A549 (cell line): ENCODE measurements around the gene LEF1. TPM values are rescaled to one million over a fixed set of nuclear protein-coding genes. Genes with fewer than 3 reads are reported as not detected.
"Not testable (repeated sequence)": the region's sequence is repeated elsewhere in the genome, so short reads cannot be mapped to it uniquely, and the experiment has no call there.

Source experiments
- ATAC-seq, 2 experiments: fragments of 200-7000 bp in 1 of 2; fragments of >200 bp in 1 of 2; cut with Nextera tagmentation in 1 of 2; cut with Tn5 transposase in 1 of 2; 3 replicates each; pipeline versions ENCODE4 v1.8.0 to v1.9.1; 2018 to 2020; ENCODE audit warnings: mild to moderate bottlenecking in 1 of 2, moderate library complexity in 1 of 2
- CTCF ChIA-PET: fragments of 300-600 bp; sonication (Branson Sonifier 250); formaldehyde crosslinking; extraction: SDS; loops from one replicate; lab custom pipeline; 2021; ENCODE audit warnings: antibody characterized with exemption, inconsistent platforms; lab: Yijun Ruan, JAX
- POLR2A ChIA-PET: fragments of 350-600 bp; formaldehyde crosslinking; extraction: SDS; loops from one replicate; lab custom pipeline; 2021; ENCODE audit warnings: antibody characterized with exemption, inconsistent platforms; lab: Yijun Ruan, JAX
- DNase-seq, 2 experiments: peaks; one replicate each; pipeline versions ENCODE4 v3.0.0 to v3.0.0-alpha.2; 2011 to 2016; ENCODE audit warnings: low read depth in 1 of 2, low spot score in 1 of 2
- FAIRE-seq: peaks from 2 replicates; lab custom pipeline; 2011; peaks lifted over from hg19 to GRCh38; lab: Jason Lieb, UNC
- H3K27ac ChIP-seq, 2 experiments: fragments of >200 bp; sonication (Bioruptor Twin); formaldehyde crosslinking; 3 replicates each; pipeline ENCODE4 v1.5.1; 2016 to 2017
- H3K4me1 ChIP-seq: fragments of >200 bp; sonication (Bioruptor Twin); formaldehyde crosslinking; 3 replicates; pipeline ENCODE4 v1.6.1; 2016
- H3K4me2 ChIP-seq: fragments of >200 bp; sonication (Bioruptor Twin); formaldehyde crosslinking; 3 replicates; pipeline ENCODE4 v1.6.1; 2016
- H3K4me3 ChIP-seq: fragments of >200 bp; sonication (Bioruptor Twin); formaldehyde crosslinking; 3 replicates; pipeline ENCODE4 v1.5.1; 2016
- H3K9me3 ChIP-seq: fragments of >200 bp; sonication (Bioruptor Twin); formaldehyde crosslinking; 3 replicates; pipeline ENCODE4 v1.6.1; 2016
- BHLHE40 ChIP-seq: IDR thresholded peaks from 2 replicates; pipeline ENCODE4 v1.6.1; 2012; ENCODE audit warnings: low read depth, low read length, inconsistent platforms
- CEBPB ChIP-seq, 2 experiments: fragments of >200 bp in 1 of 2; sonication (Bioruptor Twin) in 1 of 2; formaldehyde crosslinking in 1 of 2; IDR thresholded peaks; 2 replicates each; pipeline ENCODE4 v1.6.1; 2012 to 2016
- CHD2 ChIP-seq: fragments of 150-350 bp; IDR thresholded peaks from 2 replicates; pipeline ENCODE4 v1.6.1; 2014; ENCODE audit warnings: low read length; ENCODE audit not compliant: partially characterized antibody
- CHD4 ChIP-seq: fragments of 200-600 bp; sonication (generic); IDR thresholded peaks from 2 replicates; pipeline ENCODE4 v1.6.1; 2016; ENCODE audit warnings: antibody characterized with exemption, mild to moderate bottlenecking, borderline replicate concordance
- E2F6 ChIP-seq: IDR thresholded peaks from 2 replicates; pipeline ENCODE4 v1.6.1; 2012; ENCODE audit warnings: low read depth, borderline replicate concordance
- FOXS1 ChIP-seq: fragments of 250-450 bp; sonication (Bioruptor Pico); IDR thresholded peaks from 2 replicates; pipeline ENCODE4 v1.5.0; 2020; ENCODE audit warnings: mild to moderate bottlenecking, moderate library complexity
- GATA3 ChIP-seq: IDR thresholded peaks from 2 replicates; pipeline ENCODE4 v1.6.1; 2012; ENCODE audit warnings: borderline replicate concordance
- HDAC2 ChIP-seq: fragments of 200-600 bp; sonication (generic); IDR thresholded peaks from 2 replicates; pipeline ENCODE4 v1.6.1; 2016
- HES2 ChIP-seq: fragments of >200 bp; sonication (Bioruptor Twin); formaldehyde crosslinking; IDR thresholded peaks from 2 replicates; pipeline ENCODE4 v1.6.1; 2016
- HEYL ChIP-seq: fragments of 250-450 bp; sonication (Bioruptor Pico); IDR thresholded peaks from 2 replicates; pipeline ENCODE4 v1.8.0; 2021; ENCODE audit warnings: mild to moderate bottlenecking, moderate library complexity
- HOXB13 ChIP-seq: fragments of 250-450 bp; sonication (Bioruptor Pico); IDR thresholded peaks from 2 replicates; pipeline ENCODE4 v1.5.0; 2020; ENCODE audit warnings: low read depth, mild to moderate bottlenecking, moderate library complexity
- JUN ChIP-seq, 2 experiments: fragments of >200 bp; sonication (Bioruptor Twin); formaldehyde crosslinking; IDR thresholded peaks; 2 replicates in 1 of 2; 3 replicates in 1 of 2; pipeline ENCODE4 v1.6.1; 2016 to 2017
- MAX ChIP-seq: IDR thresholded peaks from 2 replicates; pipeline ENCODE4 v1.6.1; 2012
- NFE2L2 ChIP-seq: fragments of 150-350 bp; conservative IDR thresholded peaks from 2 replicates; pipeline ENCODE4 v1.6.1; 2014; ENCODE audit warnings: low read length
- NPAS2 ChIP-seq: fragments of 250-450 bp; sonication (Bioruptor Pico); IDR thresholded peaks from 2 replicates; pipeline ENCODE4 v1.8.0; 2022; ENCODE audit warnings: mild to moderate bottlenecking, moderate library complexity, borderline replicate concordance
- POLR2A ChIP-seq: IDR thresholded peaks from 2 replicates; pipeline ENCODE4 v1.6.1; 2012; ENCODE audit warnings: mild to moderate bottlenecking, low read length
- SMC3 ChIP-seq: fragments of >200 bp; sonication (Bioruptor Twin); formaldehyde crosslinking; IDR thresholded peaks from 3 replicates; pipeline ENCODE4 v1.6.1; 2018; ENCODE audit warnings: inconsistent platforms
- SREBF2 ChIP-seq: fragments of 450-650 bp; IDR thresholded peaks from 2 replicates; pipeline ENCODE4 v1.6.1; 2014; ENCODE audit warnings: mild to moderate bottlenecking, moderate library complexity
- TFCP2L1 ChIP-seq: fragments of 250-450 bp; sonication (Bioruptor Pico); IDR thresholded peaks from 2 replicates; pipeline ENCODE4 v1.5.0; 2021; ENCODE audit warnings: mild to moderate bottlenecking
- USF2 ChIP-seq: fragments of 450-650 bp; IDR thresholded peaks from 2 replicates; pipeline ENCODE4 v1.6.1; 2014; ENCODE audit warnings: antibody characterized with exemption
- ZC3H11A ChIP-seq: fragments of 450-650 bp; IDR thresholded peaks from 2 replicates; pipeline ENCODE4 v1.6.1; 2014; ENCODE audit warnings: antibody characterized with exemption, mild to moderate bottlenecking
- ZFP36 ChIP-seq: fragments of 450-650 bp; IDR thresholded peaks from 2 replicates; pipeline ENCODE4 v1.6.1; 2014; ENCODE audit warnings: borderline replicate concordance; ENCODE audit not compliant: partially characterized antibody
- WGBS: methylation state at CpG from one replicate; pipeline ENCODE4 v1.1.6; 2017; ENCODE audit errors: missing lambda C conversion rate; 5-methylcytosine and 5-hydroxymethylcytosine counted together
- polyA plus RNA-seq, 4 experiments: library from polyadenylated mRNA; depleted of rRNA in 3 of 4; stranded (reverse); fragments of >200 nt; fragmentation: RNase III in 1 of 4; extraction: RNeasy Plus Mini Kit Qiagen cat#74134 plus additional on column Dnase treatment in 1 of 4; gene quantifications; 2 replicates in 3 of 4; 3 replicates in 1 of 4; pipeline ENCODE4 v1.2.3, GENCODE V29; 2011 to 2017

The LEF1 gene
- polyA plus RNA-seq, 2 of the 4 experiments (the other 2 are of a cell fraction) = not detected

- TF ChIP-seq MAX (no peak), GATA3 (no peak)
These were observed 155.4 kb downstream of the LEF1 start (continued) for GRCh38 chr4:108013327-108013726.

- WGBS = 90% methylated on average over 5 of the region's 5 CpGs
- CTCF ChIA-PET, ATAC-seq, POLR2A ChIA-PET, FAIRE-seq, H3K4me1 ChIP-seq, H3K9me3 ChIP-seq, DNase-seq, H3K4me2 ChIP-seq, H3K4me3 ChIP-seq, H3K27ac ChIP-seq: not testable (repeated sequence)
These were observed 156.3 kb downstream of the LEF1 start for GRCh38 chr4:108012382-108012781.

GRCh38 chr4:108010167-108010566 lies 158.6 kb downstream of the LEF1 start:
- no peak for DNase-seq
- no peak overlapping the region for H3K4me3 ChIP-seq
- H3K4me2 ChIP-seq = no peak overlapping the region
- CTCF ChIA-PET = no interaction called here
- H3K4me1 ChIP-seq = no peaks in the 10 kb centered on the region
- no peak for ATAC-seq
- 93% methylated on average over 2 of the region's 2 CpGs for WGBS
- TF ChIP-seq CEBPB (IDR thresholded peaks at IDR 0.05) (no peak), HEYL (no peak), TFCP2L1 (CRISPR knock-in tag) (no peak), NFE2L2 (no peak), HDAC2 (no peak), CHD2 (no peak), SREBF2 (no peak)
- no peaks in the 10 kb centered on the region for H3K9me3 ChIP-seq
- FAIRE-seq = no peak
- no peak overlapping the region for H3K27ac ChIP-seq
- POLR2A ChIA-PET = no interaction called here

- Histone ChIP-seq H3K4me3 (no peak overlapping the region), H3K4me1 (no peaks in the 10 kb centered on the region), H3K27ac (no peak overlapping the region), H3K4me2 (no peak overlapping the region), H3K9me3 (no peaks in the 10 kb centered on the region)
- TF ChIP-seq HOXB13 (CRISPR knock-in tag) = no peak
- no peak for TF ChIP-seq POLR2A
- TF ChIP-seq SMC3 = no peak
- TF ChIP-seq ZC3H11A = no peak
- TF ChIP-seq CHD4 = no peak
- TF ChIP-seq TFCP2L1 (CRISPR knock-in tag) = no peak
- no peak for TF ChIP-seq FOXS1 (CRISPR knock-in tag)
- no peak for TF ChIP-seq NPAS2 (CRISPR knock-in tag)
- TF ChIP-seq USF2 = no peak
- TF ChIP-seq E2F6 = no peak
- TF ChIP-seq ZFP36 = no peak
- no peak for TF ChIP-seq NFE2L2
- no peak for TF ChIP-seq HEYL
- TF ChIP-seq HES2 = no peak
- TF ChIP-seq BHLHE40 = no peak
- no peak for TF ChIP-seq HDAC2
- no peak for TF ChIP-seq JUN (IDR thresholded peaks at IDR 0.05)
- TF ChIP-seq CEBPB (IDR thresholded peaks at IDR 0.05) = no peak
- ChIA-PET POLR2A (no interaction called here), CTCF (interaction anchor here (1.5 kb wide), 1 partner anchor 11 kb away, joined by 7 read pairs; no protein-coding TSS in a partner anchor)
- 66% methylated on average over 2 of the region's 2 CpGs for WGBS
- ATAC-seq (0 out of 6 replicates have a peak, but pooled peaks of 1 of the 2 experiments have one; percentile 54), DNase-seq (no peak), FAIRE-seq (no peak)
These were observed 160.0 kb downstream of the LEF1 start for GRCh38 chr4:108008721-108009120.
